HG03039 (cell line): Measurements from ENCODE around the gene ASB18.

ENCODE experiments used
- ATAC-seq: cut with Tn5 transposase; IDR thresholded peaks from one replicate; pipeline ENCODE4 v1.9.1; 2021; ENCODE audit warnings: mild to moderate bottlenecking, moderate library complexity; ENCODE audit not compliant: unreplicated experiment

The ASB18 gene

DNA sequence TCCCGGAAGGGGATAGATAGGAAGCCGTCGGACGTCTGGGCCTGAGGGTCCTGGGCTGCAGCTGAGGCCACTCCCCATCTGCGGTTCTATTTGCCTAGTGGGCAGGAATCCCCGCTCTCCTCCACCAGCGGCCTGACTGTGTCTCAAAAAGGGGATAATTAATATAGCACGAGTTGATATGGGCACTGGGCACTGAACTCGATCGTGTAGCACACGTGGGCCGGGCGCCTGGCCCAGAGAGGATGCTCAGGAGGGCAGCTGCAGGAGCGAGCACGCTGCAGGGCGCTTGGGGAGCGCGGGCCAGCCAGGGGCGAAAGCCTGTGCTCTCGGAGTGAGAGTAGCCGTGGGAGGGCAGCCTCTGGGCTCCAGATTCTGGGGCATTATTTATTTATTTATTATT, 87.3 kb downstream of the ASB18 start:
- ATAC-seq, result no peak

DNA sequence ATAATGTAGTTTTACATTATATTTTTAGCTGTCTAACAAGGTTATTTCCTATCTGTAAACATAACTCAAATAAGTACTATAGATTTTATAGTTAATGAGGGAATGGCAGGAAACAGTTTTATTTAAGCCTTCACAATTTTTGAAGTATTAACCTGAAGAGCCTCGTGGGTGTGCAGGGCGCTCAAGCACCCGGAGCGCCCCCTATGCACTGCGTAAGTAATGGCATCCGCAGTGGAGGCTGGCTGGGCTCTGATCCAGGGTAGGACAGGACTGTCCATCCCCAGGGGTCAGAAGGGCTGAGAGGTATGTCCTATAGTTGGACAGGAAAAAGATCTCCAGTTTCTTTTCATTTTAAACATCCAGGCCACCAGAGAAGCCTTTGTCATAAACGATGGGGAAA, 87.8 kb downstream of the ASB18 start:
- ATAC-seq, result no peak

DNA sequence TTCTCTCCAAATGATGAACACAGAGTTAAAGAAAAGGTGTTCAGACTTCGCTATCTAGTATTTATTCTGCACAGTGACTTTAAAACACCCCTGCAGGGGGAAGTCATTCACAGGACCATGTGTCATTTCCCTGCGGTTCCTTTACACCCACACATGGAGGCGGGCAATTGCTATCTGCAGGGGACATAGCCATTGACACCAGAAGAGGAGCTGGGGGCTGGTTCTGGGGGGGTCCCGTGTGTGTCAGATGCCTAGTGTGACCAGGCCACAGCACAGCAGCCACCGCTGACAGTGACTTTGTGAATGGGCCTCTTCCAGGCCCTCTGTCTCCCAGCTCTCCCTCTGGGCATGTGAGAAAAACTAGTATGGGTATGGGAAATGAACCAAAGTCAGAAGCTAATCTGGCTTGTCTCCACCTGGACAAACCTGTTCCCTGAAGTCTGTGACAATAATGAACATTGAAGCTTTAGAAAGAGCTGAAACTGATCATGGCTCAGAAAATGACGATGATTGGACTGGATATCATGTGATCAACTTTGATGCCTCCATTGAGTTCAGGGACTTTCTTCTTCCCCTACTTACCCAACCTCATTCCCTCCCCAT, 88.6 kb downstream of the ASB18 start:
- ATAC-seq, result no peak

DNA sequence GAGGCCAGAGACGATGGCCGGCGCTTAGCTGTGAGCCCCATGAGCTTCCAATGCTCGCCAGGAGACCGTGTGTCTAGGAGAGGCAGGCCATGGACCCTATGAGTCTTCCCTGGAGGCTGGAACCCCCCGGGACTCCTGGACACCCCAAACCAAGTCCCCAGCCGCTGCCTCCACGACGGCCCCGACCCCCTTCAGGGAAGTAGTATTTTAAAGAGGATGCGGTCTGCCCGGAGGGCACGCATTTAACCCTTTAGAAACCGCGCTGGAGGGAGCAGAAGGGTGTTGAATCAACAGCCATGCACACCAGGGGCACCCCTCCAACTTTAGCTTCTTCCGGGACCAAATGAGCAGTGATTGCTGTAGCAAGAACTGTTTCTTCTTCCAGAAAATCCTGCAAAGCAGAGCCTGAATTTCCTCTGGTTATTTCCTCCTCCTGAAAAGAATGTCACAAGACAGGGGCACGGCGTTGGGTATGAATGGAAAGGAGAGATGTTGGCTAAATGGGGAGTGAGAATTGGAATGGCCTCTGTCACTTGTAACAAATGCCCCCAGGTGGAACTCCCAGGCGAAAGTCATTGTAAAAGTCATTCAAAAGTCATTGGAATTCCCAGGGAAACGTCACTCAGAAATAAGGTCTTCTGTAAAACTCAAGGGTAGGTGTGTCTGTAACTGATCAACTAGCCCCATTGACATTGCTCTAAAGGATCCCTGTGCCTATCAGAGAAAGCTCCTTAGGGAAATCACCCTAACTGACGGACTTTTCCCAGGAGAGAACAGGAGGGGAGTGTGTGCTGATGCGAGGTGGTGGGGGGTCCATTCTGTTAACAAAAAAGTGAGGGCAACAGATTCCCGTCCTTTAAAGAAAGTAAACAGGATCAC, 90.2 kb downstream of the ASB18 start:
- no peak for ATAC-seq

DNA sequence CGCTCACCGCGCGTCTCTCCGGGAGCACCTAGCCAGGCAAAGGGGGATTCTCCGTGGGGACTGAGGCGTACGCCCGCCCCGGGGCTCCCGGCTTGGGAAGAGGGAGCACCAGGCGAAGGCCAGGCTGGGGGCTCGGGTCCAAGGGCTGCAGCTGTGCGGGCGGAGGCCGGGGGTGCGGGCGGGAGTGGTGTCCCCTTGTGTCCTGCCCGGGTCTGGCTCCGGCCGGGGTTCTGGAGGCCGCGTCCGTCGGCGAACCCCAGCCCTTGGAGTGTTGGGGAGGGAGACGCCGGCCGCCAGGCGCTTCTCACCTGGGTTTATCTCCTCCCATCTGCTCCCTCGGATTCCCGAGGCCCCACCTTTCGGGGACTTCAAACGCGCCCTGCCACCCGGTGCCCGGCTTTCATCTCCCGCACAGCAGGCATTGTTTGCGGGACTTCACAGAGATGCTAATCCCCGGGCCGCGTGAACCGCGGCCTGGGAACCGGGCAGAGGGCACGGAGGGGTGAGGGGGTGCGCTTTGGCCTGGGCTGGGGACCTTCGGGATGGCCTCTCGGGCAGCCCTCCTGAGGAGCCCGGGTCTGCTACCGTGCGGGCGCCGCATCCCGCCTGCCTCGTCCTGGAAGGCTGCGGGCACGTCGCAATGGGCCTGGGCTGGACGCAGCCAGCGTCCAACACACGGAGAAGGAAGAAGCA, 91.0 kb downstream of the ASB18 start:
- ATAC-seq, result no peak

DNA sequence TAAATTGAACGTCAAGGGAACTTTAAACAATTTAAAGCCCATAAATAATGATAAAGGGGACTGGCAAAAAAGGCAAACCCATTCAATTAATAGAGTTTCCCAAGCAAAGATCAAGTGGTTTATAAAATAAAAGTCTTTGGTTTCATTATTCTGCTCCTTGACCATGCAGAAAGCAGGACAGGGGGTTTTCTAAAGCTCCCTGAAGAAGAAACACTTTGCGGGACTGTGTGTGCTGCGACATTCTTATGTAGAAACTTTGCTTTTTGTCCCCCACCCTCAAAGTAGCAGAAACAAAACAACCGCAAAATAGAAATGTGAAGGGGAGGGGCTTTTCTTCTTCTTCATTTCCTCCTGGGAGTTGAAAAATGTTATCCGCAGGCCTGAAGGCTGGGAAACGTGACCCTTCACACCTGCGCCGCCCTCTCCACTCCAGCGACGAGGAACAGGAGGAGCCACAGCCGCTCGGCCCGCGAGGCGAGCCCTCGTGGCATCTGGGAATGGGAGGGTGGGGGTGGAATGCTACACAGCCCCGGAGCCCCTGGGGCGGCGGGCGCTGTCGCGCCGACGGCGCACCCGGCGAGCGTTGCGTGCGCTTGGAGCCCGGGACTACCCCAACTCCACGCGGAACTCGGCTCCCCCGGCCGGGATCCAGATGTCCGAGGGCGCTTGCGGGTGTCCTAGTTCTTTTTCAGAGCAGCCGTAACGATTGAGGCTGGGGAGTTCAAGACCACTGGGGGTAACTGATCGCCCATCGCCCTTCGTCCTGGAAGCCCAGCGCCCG, 91.8 kb downstream of the ASB18 start:
- ATAC-seq, result no peak

DNA sequence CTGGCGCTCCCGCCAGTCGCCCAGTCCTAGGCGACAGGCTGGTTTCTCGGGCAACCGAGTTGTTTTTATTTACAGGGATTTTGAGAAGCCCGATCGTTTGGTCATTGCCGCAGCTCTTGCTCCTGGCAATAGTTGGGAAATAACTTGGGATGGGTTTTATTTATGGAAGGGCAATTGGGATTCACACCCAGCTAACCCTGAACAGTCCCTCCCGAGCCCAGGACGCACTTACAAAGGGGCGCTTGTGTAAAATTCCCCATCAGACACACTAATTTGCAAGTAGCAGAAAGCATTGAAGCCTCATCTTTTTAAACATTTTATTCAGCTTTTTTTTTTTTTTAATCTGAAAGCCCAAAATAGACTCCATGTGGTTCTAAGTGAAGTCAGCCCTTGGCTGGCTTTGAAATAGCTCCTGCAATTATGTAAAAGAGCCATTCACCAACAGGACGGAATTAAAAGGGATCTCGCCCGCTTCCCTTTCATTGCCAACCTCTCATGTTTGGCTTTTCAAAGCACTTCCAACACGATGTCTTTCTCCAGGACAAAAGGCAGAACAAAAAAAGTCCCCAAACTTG, 92.4 kb downstream of the ASB18 start:
- no peak for ATAC-seq

DNA sequence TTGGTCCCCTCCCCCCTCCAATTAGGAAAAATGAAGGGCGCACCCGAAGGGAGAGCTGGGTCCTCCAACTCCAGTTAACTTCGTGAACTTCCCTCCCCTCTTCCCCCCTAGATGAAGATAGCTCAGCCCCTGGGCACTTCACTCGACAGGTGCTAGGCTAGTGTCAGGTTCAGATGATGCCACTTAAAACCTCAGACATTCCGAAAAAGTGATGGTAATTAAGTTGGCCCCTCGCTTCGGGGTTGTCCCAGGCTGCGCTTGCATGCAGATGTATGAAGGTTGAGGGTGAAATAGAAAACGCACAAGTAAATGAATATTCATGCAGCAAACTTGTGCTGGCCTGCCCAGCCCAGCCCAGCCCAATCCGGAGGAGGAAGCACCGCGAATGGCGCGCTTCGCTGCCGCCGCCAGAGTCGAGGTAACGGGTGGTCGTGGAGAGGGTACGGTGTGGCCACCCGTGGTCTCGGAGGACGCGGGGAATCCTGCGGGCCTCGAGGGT, 93.0 kb downstream of the ASB18 start:
- ATAC-seq, result no peak

DNA sequence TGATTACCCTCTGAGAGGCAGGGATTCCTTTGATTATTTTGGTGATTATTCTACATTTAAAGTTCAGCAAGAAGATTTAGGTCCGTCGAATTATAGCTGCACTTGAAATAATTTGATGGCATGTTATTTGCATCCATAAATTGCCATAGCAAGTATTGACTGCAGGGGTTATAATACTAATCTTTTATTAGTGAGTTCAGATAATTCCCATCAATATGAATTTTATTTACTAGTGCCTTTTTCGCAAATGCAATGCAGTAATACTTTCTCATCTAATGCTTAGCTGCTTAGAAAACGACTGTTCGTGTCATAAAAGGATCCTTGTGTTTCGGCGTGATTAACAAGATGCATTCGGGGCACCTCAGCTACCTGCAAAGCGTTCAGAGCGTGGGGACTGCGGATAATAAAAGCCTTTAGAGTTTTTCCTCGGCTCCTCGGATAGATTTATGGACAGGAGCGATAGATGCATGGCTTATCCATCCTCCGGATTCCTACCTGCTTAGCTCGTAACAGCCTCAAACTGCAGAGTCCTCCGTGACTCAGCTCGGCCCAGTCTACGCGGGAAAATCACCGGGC, 93.5 kb downstream of the ASB18 start:
- no peak for ATAC-seq

DNA sequence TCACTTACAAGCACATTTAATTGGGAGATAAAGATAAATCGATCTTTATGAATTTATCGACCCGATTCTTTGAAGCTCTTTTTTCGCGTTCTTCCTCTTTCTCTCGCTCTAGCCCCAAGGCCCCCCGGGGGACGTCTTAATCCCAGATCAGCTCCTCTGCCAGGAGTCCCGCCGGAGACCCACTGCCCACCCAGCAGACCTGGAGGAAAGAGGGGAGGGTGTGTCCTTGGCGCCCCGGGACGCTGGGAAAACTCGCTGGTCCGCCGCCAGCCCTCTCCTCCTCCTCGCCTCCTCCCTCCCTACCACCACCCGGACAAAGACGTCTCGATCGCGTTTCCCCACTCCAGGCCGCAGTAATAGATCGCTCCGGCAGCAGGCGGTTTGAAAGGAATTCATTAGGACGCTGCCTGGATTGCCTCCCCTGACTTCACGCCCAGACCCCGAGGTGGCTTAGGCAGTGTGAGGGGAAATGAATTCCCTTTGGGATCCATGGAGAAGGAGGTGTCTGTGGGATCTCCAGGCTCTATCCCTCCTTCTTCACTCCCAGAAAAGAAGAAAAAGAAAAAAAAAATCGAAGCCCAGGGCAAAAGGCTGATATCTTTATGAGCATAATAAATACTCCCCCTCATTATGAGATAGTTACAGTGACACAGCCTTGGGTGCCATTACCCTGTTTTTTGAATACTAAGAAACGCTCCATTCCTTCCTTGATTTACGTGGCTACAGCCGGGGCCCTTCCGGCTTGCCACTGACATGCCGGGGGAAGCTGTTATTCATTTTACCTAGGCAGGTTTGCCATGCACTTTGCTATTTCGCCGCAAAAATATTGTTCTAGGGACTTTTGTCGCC, 94.2 kb downstream of the ASB18 start:
- no peak for ATAC-seq

DNA sequence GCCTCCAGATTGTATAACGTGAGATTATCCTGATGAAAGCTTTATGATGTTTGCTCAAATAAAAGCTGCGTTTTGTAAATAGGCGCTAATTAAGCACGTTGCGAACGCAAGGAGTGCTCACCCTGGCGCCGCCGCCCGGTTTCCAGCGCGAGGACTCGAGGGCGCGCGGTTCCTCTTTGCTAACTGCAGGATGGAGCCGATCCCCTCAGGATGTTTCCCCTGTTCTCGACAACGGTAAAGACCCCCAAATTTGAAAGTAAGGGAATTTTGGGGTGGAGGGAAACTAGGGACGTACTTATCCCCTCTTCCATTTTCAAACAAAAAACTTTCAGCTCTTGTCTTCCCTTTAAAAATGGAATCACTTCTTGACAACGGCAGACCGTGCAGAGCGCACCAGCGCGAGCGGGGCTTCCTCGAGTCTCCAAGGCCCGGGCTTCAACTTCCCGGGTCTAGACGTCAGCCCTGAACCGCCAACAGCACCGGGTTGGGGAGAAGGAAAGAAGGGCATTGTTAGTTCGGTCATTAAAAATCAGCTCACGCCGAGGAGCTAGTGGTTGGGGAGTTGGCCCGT, 95.0 kb downstream of the ASB18 start:
- no peak for ATAC-seq

DNA sequence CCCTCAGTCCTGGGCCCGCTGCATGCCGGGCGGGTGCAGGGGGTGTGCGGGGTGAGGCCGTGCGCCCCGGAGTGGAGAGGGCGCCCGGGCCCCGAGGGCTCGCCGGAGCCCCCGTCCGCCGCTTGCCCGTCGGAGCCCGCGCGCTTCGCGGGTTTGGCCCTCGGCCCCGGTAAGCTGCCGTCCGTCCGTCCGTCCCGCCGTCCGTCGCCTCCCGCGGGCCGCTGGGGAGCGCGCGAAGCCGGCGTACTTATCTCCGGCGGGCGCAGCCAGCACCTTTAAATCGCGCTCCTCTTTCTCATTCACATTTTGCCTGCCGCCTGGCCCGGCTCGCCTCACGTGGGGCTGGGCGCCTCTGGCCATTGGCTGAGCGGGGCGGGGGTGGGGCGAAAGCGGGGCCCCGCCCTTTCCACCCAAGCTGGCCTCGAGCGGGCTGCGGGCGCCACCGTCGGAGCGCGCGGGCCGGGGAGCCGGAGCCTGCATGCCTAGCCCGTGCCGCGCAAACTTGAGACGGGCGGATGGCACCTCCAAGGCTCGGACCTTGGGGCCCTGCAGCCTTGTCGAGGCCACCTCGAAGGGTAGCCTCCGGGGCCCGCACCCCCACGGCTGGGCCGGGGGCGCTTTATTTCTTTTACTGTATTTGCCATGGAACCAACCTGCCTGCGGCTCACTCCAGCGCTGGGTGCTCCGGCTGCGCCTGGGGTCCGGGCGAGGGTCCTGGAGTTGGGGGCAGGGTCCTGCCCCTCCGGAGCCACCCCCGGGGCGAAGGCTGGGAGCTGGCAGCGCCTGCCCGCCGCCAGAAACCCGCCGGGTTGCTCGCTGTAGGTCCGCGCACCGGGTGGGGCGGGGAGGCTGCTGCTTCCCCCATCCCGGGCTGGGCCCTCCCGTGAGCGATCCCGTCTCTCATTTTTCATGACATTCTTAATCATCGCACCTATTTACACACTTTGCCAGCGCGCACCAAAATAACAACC, 95.8 kb downstream of the ASB18 start, which contains the start of gene GBX2:
Gene GBX2 (minus strand): TSS at position 277 of the 971 bp plus-strand sequence. CDS start 415 bp downstream, outside the sequence.
- no peak for ATAC-seq

DNA sequence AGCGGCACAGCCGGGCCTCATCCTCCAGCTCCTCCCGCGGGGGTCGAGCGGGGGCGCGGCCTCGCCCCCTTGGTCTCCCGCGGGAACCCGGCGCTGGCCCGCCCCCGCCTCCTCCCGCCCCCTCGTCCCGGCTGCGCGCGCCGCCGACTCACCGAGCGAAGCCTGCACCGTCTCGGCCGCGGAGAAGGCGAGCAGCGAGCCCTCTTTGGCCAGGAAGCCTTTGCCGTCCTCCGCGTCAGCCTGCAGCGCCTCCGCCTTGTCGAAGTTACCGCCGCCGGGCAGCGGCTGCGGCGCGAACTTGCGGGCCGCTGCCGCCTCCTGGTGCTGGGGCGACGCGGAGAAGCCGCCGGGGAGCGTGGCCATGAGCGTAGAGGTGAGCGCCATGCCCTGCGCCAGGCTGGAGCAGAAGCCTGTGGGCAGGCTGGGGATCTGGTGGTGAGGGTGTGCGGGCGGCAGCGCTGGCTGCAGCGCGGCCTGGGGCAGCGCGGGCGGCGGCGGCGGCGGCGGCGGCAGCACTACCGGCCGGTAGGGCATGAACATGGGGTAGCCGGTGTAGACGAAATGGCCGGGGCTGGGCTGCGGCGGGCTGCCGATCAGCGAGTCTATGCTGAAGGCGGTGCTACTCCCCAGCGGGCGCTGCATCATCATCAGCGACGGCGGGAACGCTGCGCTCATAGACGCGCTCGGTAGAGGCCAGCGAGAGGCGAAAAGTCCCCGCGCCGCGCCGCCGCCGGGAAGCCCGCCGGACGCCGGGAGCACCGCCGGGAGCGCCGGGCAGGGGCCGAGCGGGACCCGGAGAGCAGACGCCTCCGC, 96.7 kb downstream of the ASB18 start:
- ATAC-seq, result no peak

DNA sequence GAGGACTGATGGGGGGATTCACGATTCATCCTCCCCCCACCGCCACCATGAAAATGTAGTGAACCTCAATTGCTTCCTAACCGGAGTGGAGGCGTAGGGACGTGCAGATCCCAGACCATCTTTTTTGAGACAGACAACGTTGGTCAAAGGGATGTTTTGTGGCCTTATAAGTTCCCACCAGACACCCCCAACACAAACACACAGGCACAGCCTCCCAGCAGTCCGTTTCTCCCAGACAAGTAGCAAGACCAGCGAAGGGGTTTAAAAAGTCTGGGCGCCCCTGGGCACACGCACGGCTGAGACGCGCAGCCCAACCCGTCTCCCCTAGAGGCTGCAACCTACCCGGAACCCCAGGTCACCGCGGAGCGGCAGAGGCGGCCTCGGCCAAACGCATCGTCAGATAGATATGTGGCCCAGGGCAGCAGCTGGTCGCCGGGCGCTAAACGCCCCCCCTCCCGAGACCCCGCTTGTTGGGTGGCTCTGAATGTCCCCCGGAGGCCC, 97.4 kb downstream of the ASB18 start:
- no peak for ATAC-seq

DNA sequence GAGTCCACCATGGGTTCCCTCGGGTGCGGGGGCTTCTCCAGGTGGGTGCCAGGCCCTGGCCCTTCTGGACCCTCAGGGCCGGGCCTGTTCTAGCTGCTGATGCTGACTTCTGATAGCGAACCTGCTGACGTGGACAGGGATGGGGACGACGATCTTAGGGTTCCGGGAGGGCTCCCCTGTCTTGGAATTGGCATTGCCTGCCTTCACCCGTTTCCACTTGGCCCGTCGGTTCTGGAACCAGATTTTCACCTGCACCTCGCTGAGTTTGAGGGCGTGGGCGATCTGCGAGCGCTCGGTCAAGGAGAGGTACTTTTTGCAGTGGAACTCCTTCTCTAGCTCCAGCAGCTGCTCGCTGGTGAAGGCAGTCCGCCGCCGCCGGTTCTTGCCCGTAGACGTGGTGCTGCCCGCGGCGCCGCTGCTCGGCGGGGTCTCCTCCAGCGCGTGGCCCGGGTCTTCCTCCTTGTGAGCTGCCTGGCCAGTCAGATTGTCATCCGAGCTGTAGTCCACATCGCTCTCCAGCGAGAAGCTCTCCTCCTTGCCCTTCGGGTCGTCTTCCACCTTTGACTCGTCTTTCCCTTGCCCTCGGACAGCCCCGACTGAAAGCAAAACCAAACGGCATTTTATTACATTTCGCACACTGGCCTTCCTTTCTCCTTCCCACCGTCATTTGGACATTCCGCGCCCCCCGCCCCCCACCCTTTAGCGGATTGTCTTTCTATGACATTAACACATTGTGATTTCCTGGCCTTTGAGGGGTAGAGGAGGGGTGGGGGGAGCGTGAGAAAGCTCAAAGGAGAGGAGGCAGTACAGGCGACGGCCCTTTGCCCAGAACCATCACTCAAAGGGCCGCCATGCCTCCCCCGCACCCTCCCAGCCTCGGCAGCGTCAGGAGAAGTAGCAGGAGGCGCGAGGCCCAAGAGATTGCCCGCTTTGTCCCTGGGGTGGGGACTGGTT, 98.1 kb downstream of the ASB18 start:
- no peak for ATAC-seq
